Stimulated activated CD4-positive, alpha-beta T cell treated with anti-CD3 and anti-CD28 coated beads, Interleukin-12 subunit alpha, Interleukin-12 subunit beta, amount 100 ng/mL, for 4 hours (primary cell): ENCODE measurements around the gene WIPF1.

Experiments used
- DNase-seq: peaks from one replicate; pipeline ENCODE4 v3.0.0-alpha.2; 2020

Gene WIPF1

GRCh38 chr2:174621323-174621722 lies 23.7 kb upstream of the WIPF1 start:
- no peak for DNase-seq

- DNase-seq, result no peak
Observed at GRCh38 chr2:174618179-174618578, 20.6 kb upstream of the WIPF1 start.

GRCh38 chr2:174617718-174618117 lies 20.1 kb upstream of the WIPF1 start:
- no peak for DNase-seq

- DNase-seq, result no peak
Observed at GRCh38 chr2:174617120-174617519, 19.5 kb upstream of the WIPF1 start.

GRCh38 chr2:174615871-174616436 lies 18.4 kb upstream of the WIPF1 start:
- DNase-seq, result no peak

- no peak for DNase-seq
Observed at GRCh38 chr2:174614261-174614660, 16.7 kb upstream of the WIPF1 start.

- no peak for DNase-seq
Observed at GRCh38 chr2:174613531-174613930, 15.9 kb upstream of the WIPF1 start.

- no peak for DNase-seq
Observed at GRCh38 chr2:174612970-174613369, 15.4 kb upstream of the WIPF1 start.

- DNase-seq, result no peak
Observed at GRCh38 chr2:174611854-174612253, 14.2 kb upstream of the WIPF1 start.

GRCh38 chr2:174611006-174611405 lies 13.4 kb upstream of the WIPF1 start:
- no peak for DNase-seq

- DNase-seq, result no peak
Observed at GRCh38 chr2:174610243-174610995, 12.8 kb upstream of the WIPF1 start.

GRCh38 chr2:174609261-174609660 lies 11.7 kb upstream of the WIPF1 start:
- DNase-seq, result no peak

- DNase-seq, result no peak
Observed at GRCh38 chr2:174608866-174609214, 11.2 kb upstream of the WIPF1 start.

- DNase-seq, result no peak
Observed at GRCh38 chr2:174607989-174608865, 10.6 kb upstream of the WIPF1 start.

- DNase-seq, result no peak
Observed at GRCh38 chr2:174607584-174607983, 10.0 kb upstream of the WIPF1 start.

- DNase-seq, result no peak
Observed at GRCh38 chr2:174606336-174606735, 8.7 kb upstream of the WIPF1 start.

- no peak for DNase-seq
Observed at GRCh38 chr2:174605687-174606086, 8.1 kb upstream of the WIPF1 start.

GRCh38 chr2:174603280-174603679 lies 5.7 kb upstream of the WIPF1 start:
- DNase-seq, result no peak

GRCh38 chr2:174602745-174603144 lies 5.1 kb upstream of the WIPF1 start:
- DNase-seq, result no peak

- no peak for DNase-seq
Observed at GRCh38 chr2:174600349-174600748, 2.7 kb upstream of the WIPF1 start.

- DNase-seq, result no peak
Observed at GRCh38 chr2:174599310-174599921, 1.8 kb upstream of the WIPF1 start.

- no peak for DNase-seq
Observed at GRCh38 chr2:174597009-174597344, 627 bp downstream of the WIPF1 start.

GRCh38 chr2:174595891-174596397 lies 1.7 kb downstream of the WIPF1 start:
- no peak for DNase-seq
